CD4-positive, alpha-beta T cell treated with Interleukin-6 at 100 ng/mL for 8 hours (primary cell): ENCODE data around the gene RPL10.

ENCODE experiments used
- DNase-seq: peaks from one replicate; pipeline ENCODE4 v3.0.0-alpha.2; 2020; ENCODE audit warnings: mixed read lengths, low spot score

The RPL10 gene

GRCh38 chrX:154449618-154450017 is 51.4 kb downstream of the RPL10 start:
- no peak for DNase-seq

- DNase-seq = no peak
Measured at GRCh38 chrX:154450312-154450711, 52.1 kb downstream of the RPL10 start.
